ENCODE measurements around the gene OXGR1. TPM values are rescaled to one million over a fixed set of nuclear protein-coding genes. Genes with fewer than 3 reads are reported as not detected.

OXGR1 gene
- total RNA-seq, 2 donors from 2014 or later: not detected

GRCh38 chr13:96940961-96941360 is 53.3 kb downstream of the OXGR1 start:
- no peaks in the 10 kb centered on the region for H3K36me3 Mint-ChIP-seq
- DNase-seq (ENCODE audit: low spot score in 2 of 2) (no peak), ATAC-seq (no peak)
- H3K27ac Mint-ChIP-seq: no peak overlapping the region
- H3K9me3 Mint-ChIP-seq: no peaks in the 10 kb centered on the region

GRCh38 chr13:96935901-96936300 is 58.4 kb downstream of the OXGR1 start:
- H3K27ac Mint-ChIP-seq: no peak overlapping the region
- no peaks in the 10 kb centered on the region for H3K9me3 Mint-ChIP-seq
- no peak for ATAC-seq

More at GRCh38 chr13:96935901-96936300, 58.4 kb downstream of the OXGR1 start:
- no peak for DNase-seq (ENCODE audit: low spot score in 2 of 2)
- no peaks in the 10 kb centered on the region for H3K36me3 Mint-ChIP-seq

Other genes starting within 250 kb of the OXGR1 start
- 10 to 100 TPM; 15.2 to 22.7 TPM for gene MBNL2, start 227.9 kb upstream of the OXGR1 start, total RNA-seq